HG03039 (cell line): ENCODE results near the gene EXT2.

Source experiments
- ATAC-seq: cut with Tn5 transposase; IDR thresholded peaks from one replicate; pipeline ENCODE4 v1.9.1; 2021; ENCODE audit warnings: mild to moderate bottlenecking, moderate library complexity; ENCODE audit not compliant: unreplicated experiment

Gene EXT2

DNA sequence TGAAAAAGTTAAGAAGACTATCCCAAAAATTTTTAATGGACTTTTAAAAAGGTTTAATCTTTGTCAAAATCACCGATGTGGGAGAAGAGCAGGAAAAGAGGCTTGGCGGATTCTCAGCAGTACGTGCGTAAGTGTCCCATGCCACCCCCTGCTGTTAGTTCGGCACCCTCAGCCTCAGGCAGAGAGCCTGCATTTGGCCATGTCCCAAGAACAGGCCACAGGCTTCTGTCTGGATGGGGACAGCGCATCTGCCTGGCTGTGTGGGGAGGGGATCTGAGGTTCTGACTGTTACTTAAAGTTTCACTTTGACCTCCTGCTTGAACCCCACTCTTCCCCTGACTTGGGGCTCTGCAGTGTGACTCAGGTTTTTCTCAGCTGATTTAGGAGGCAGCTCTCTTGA is 35.3 kb downstream of the EXT2 start:
- no peak for ATAC-seq

DNA sequence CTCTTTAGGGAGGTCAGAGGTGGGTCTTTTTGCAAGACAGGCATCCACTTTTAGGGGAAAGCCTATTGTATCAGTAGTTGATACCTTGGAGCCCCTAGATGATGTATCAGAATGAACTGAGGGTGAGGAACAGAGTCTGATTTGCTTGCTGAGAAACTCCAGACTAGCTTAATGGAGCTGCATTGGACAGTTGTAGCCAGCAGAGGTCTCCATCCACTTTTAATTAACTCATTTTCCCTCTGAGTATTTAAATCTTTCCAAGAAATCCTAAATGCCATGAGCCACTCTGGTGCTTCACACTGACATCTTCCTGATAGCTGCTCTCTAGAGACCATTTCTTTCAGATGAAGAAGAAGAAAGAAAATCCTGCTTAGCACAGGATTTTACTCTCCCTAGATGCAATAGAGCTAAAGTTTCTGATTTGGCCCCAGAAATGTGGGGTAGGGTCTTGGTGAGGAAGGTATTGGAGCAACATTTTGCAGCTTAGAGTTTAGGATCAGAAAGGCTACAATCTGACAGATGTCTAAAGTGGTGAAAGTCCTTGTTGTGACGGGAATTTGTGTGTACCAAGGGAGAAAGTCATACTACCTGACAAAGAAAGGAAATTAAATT is 38.0 kb downstream of the EXT2 start:
- ATAC-seq: no peak

DNA sequence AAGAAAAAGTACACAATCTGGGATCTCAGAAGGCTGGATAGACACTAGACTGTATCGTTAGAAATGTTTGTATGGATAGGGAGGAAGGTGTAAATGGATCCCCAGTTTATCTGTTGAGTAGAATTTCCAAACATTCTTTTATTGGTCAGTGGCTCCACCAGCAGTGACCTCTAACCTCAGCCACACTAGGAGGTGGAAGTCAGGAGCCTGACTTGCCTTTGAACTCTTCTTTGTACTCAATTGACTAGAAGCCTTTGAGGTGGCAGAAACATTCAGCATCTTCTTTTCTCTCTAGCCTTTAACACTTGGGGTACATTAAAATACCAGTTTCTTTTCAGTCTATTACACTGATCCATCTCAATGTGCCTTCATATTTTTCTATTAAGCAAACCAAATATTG is 39.1 kb downstream of the EXT2 start:
- ATAC-seq: no peak

DNA sequence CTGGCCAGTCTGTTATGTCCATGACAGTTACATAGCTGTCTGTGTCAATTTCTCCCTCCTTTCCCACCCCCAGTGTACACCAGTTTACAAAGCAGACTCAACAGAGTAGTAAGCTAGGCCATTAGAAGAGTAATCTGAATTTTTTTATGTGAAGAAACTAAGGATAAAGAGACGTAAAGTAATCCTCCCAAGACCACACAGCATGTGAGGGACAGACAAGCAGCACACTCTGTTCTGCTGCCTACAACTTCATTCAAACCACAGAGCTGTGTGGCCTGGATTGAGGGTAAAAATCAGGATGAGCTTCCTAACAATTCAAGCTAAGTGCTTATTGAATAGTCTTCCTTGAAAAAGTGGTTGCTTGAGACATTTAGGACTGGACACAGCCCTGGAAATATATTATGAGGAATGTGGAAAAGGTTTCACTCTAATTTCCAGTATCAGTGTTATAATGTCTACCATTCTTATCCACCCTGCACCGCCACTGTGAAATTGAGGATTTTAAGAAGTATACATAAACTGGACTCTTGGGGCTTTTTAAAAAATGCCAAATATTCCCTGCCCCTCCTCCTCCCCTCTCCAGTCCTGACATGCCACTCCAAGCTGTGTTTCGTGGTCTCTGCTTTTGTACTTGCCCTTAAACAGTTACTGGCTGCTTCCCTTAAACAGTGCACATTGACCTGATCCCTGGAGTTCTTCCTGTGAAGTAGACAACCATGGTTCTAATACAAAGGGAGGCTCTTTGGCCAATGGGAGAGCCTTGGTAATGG is 40.9 kb downstream of the EXT2 start:
- no peak for ATAC-seq

DNA sequence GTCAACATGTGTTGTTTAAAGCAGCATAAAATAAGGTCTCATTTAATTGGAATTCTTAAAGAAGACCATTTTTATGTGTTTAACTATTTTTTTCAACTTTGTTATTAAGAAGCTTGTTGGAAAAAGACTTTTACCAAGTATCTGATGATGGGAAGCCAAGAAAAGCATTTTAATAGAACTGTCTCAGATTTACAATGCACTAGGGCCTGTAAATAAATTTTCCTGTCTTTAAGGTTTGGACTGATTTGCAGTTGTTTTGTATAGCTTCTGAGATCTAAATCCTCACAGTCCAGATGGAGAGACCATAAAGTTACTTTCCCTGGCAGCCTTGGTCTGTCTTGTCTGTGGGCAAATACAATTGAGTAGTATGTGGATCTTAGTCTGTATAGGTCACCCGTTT is 41.6 kb downstream of the EXT2 start:
- no peak for ATAC-seq

DNA sequence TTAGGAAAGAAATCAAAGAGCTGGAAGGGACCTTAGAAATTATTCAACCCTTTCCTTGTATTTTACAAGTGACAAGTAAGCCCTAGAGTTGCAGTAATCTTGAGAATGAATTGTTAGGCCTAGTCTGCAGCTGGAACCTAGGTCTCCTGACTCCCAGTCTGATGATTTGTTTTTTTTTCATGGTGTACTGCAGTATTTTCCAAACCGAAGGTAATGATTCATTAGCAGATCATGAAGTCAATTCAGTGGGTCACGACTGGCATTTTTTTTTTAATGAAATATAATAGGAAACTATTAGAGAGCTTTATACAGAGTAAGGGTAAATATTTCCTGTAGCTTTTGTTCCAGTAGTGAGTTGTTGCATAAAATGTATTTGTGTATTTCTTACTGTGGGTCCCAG is 42.8 kb downstream of the EXT2 start:
- ATAC-seq: no peak

DNA sequence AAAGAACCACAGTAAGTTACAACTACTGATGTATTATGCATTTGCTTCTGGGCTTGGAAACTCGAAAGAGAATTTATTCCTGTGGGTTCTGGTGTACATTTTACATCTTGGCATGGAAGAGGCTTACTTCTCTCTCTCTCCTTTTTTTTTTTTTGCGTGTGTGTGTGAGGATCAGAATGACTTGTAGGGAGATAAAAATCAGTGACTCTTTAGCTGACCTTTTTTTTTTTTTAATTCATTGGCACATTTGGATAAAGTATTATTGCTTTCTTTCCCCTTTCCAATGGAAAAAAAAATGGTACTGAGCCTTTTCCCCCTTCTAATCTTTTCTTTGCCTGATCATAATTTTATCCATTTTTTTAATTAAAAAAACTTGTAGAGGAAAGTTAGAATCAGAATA is 43.5 kb downstream of the EXT2 start:
- no peak for ATAC-seq

DNA sequence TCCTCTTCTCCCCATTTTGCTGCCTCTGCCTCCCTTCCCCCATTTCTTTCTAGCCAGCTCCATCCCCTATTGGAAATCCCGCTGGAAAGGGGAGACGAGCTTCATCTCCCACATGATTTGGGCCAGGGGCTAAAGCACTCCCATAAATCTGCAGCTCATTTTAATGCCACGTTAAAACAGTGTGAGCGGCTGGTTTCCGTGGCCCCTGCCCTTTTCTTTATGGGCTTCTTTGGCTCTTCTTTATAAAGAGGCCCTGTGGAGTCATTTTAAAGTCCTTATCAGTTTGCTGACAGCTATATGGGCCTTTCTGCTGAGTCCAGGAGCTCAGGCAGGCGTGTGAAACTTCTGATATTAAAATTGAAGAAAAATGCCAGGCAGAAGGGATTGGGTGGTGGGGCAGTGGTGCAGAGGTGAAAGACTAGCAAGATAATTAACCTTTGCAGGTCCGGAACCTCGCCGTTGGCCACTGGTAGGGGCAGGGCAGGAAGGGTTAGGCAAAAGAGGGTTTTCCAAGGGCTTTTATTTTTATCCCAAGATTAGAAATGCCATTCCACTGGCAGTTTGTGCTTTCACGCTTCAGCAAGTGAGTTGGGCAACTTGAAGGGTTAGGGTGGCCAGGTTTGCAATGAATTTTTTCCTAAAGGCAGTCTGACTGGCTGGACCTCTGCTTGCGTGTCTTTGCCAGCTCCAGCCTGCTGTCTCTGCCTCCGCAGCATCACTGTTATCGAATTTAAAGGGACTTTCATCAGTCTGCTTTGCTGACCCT is 44.3 kb downstream of the EXT2 start:
- no peak for ATAC-seq

DNA sequence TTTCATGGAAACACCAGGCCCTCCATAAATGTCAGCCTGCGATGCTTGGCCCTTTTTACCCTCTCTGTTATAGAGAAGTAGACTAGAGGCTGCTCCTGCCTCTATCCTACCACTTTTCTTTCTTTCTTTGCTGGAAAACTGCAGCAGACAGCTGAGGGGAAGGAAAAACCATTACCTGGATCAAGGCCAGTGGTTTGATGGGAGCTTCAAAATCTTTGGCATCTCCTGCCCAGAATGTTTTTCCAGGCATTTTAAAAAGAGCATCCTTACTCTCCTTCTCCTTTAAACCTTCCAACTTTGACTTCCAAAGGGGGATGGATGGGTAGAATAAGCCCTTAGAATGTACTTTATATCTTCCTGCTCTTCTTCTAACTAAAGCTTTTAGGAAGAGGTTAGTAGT is 44.9 kb downstream of the EXT2 start:
- ATAC-seq: no peak

DNA sequence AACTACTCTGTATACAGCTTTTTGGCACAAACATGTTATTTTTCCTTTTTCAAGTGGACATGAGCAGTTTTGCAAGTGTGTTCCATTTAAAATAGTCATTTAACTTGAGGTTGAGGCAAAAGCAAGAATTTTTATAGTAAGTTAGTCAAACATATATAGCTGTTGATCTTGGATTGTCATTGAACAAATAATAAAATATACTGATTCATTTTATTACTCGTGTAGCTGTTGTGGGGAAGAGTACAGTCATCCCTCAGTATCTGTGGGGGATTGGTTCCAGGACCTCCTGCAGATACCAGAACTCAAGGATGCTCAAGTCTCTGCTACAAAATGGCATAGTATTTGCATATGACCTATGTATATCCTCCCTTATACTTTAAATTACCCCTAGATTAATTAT is 45.3 kb downstream of the EXT2 start:
- ATAC-seq: no peak

DNA sequence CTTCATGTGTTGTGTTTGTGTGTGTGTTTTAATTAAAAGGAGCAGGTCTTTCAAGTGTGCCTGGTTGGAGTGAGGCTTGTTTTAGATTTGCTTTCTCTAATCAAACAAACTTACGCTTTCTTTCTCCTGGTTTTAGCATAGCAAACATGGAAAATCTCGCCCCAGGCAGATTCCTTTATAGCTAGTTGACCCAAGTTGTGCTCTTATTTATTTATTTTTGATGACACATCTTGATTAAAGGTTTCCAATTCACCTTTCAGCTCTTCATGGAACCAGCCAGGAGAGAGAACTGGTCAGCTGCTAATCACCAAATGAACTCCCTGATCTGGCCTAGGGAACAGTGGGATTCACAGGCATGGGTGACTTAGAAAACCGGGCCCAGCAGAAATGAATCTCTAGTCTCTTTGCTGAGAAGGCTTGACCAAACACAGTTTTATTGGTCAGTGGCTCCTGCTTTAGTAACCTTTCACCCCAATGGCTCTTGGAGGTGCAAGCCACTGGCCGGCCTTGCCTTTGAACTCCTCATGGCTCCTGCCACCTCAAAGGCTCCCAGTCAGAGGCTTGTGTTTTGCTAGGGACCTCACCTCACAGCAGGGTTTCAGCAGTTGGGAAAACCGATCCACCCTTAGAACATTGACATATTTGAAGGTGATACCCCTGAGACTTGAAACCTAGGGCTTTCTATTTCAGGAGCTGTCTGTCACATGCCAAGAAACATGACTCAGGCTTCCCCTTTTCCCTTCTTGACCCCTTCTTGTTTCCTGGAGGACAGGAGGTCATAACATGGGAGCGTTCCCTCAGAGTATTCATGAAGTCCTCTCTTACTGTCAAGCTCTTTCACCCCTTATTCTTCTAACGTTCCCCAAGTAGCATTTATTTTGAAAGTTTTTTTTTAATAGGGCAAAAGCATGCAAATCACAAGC is 48.8 kb downstream of the EXT2 start:
- no peak for ATAC-seq

DNA sequence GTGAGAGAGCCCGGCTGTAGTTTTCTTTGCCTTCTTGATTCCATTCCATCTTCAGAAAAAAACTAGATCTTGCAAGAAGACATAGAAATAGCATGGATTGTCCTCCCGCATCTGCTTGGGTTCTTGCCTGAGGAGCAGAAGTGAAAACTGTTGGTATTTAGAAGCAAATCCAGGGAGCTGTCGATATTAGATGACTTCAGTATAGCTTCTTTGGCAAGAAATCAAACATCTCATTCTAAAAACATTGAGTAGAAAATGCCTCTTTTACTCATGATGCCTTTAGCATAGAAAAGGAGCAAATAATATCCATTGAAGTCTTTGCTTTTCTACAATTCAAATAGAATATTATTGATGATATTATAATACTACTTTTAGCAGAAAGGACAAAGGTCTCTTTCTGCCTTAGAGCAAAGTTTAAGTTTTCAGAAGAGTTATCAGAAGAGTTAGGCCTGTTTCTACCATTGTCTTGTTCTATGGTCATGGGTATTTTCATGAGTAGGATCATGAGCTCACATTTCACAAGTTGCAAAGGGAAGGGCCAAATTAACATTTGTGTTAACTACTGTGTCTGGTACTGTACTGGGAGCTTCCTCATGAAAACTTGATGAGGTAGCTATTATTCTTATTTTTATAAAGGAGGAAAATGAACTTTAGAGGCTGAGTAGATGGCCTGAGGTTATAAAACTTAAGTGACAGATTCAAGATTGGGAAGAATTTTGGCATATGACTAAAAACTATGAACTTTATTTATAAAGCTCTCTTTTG is 49.7 kb downstream of the EXT2 start:
- ATAC-seq: no peak

DNA sequence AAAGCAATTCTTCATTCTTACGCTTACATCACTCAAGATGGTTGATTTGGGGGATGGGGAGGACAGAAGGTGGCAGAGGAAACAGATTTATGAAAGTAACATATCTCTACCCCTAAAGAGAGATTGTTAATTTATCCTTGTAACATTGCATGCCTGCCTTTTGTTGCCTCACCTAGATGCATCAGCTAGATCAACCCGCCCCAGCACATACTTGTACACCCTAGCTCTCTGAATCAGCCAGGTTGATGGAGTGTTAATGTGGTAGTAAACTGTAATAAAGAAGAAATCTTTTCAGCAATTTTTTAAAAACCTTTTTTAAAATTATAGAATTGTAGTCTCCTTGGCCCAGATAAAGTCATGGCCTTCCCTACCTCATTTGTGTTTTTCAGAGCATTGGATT is 51.5 kb downstream of the EXT2 start:
- ATAC-seq: no peak

DNA sequence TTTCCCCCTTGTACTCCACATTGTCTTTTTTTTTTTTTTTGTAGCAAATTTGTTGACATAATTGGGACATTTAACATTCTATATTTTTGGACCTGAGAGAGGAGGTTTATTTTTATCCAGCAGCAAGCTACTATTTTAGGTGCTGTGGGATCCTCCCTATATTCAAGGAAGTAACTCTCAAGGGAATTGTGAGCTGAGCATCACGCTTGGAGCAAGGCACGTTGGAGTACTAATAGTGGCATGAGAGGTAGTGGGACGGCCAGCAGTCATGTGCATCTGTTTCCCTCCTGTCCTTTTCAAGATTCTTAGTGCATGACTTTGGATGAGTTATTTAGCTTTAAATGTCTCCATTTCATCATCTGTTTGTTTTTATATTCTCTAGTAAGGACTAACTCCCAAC is 52.3 kb downstream of the EXT2 start:
- ATAC-seq: no peak

DNA sequence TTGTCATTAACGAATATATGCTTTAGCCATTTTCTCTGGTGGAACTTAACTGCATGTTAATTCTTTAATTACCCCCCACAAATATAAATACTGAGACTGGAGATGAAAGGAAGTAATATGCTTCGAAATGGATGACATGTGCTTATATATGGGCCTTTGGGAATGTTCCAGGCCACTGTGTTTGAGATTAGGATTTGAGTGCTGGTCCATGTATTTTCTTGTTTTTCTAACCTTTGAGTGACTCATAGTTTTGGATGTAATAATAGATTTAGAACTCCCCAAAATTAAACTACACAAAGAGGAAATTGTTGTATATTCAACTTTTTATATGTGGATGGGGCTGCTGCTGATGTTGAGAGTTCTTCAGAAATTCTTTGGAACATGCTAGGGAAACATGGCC is 54.2 kb downstream of the EXT2 start:
- ATAC-seq: no peak

DNA sequence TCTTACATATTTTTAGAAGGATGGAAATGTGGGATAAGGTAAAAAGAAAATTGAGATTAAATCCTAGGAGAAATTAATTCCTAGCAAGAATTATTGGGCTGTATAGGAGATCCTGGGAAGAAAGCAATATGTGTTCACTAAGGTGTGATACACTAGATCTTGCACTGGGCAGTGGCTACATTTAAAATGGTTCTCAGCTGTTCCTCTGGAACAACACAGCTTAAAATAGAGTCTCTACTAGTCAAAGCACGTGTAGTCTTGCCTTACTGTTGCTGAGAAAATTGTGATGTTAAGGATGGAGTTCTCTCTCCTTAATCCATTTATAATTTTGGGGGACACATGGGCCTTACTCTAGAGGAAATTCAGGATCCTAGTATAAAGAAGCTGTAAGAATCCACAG is 54.9 kb downstream of the EXT2 start:
- ATAC-seq: no peak

DNA sequence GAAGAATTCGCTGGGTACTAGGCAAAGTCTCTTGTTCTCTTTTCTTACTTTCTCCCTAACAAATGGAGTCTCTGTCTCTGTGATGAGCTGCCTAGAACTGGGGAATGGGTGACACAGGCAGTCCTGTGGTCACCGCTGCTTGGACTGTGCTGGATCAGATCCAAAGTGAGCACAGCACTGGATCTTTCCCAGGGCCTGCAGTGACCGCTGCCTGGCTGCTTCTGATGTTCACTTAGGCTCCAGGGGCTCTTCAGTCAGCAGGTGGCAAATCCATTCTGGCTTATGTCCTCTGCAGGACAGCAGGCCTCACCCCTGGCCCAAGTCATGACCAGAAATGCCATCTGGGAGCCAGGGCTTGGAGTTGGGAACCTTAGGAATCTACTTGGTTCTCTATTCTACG is 61.5 kb downstream of the EXT2 start:
- no peak for ATAC-seq

DNA sequence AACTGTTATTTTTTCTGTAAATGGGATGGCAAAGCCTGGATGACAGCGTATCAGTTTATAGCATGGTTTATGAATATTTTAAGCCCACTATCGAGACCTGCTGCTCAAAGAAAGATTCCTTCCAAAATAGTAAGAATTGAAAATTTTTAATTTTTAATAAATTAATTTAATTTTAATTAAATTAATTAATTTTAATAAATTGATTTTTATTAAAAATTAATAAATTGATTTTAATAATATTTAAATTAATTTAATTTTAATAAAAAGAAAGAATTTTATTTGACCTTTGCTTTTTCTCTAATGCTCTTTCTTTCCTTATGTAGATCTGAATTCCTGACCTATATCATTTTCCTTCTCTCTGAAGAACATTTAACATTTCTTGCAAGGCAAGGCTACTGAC is 62.9 kb downstream of the EXT2 start:
- no peak for ATAC-seq

DNA sequence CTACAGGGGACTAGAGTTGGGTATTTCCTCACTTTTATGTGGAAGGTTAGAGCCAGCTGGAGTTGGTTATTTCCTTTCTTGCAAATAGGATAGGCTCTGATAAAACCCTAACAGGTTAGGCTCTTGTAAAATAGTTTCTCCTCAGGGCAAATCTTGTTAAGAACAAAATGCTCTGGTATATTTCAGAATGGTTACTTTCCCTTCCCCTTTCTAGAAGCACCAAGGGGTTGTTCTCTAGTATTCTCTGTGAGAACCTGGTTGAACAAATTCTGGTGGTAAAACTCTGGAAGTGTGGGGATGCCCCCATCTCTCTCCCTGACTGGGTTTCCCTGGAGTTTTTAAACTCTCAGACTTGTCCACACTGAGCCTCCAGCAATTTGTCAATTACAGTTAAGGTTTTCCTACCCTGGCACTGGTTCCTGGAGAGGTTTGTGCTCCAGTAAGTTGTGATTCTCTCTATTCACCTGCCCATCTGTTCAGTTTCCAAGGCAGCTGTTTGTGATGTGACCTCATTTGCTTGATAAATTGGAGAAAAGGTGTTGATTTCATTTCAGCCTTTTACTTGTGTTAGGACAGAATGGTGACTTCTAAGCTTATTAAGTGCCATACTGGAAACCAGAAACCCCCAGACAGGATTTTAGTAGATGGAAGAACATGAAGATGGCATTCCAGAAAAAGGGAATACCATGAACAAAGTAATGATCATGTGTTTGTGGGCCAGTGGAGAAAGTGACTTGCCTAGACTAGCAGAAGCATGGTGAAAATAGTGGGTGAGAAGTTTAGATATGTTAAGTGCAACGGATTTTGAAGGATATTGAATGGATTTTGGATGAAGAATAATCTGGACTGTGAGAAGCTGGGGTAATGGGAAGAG is 64.6 kb downstream of the EXT2 start:
- no peak for ATAC-seq
